Activated naive CD8-positive, alpha-beta T cell treated with anti-CD3 and anti-CD28 coated beads for 36 hours (primary cell): ENCODE results near the gene ASXL3. TPM values are rescaled to one million over a fixed set of nuclear protein-coding genes. Genes with fewer than 3 reads are reported as not detected.

Experiments used
- DNase-seq: peaks from one replicate; pipeline ENCODE4 v3.0.0; 2021
- H3K27ac Mint-ChIP-seq: one replicate; pipeline ENCODE4 v1.8.0; 2022; ENCODE audit warnings: mild to moderate bottlenecking, moderate library complexity, mixed read lengths
- H3K27me3 Mint-ChIP-seq: one replicate; pipeline ENCODE4 v1.8.0; 2022; ENCODE audit warnings: mild to moderate bottlenecking, mixed read lengths
- H3K36me3 Mint-ChIP-seq: one replicate; pipeline ENCODE4 v1.8.0; 2021; ENCODE audit warnings: mild to moderate bottlenecking, mixed read lengths
- H3K4me1 Mint-ChIP-seq: one replicate; pipeline ENCODE4 v1.8.0; 2021; ENCODE audit warnings: mixed read lengths
- H3K4me3 Mint-ChIP-seq: one replicate; pipeline ENCODE4 v1.8.0; 2022; ENCODE audit warnings: mild to moderate bottlenecking, moderate library complexity, mixed read lengths
- H3K9me3 Mint-ChIP-seq: one replicate; pipeline ENCODE4 v1.8.0; 2022; ENCODE audit warnings: mixed read lengths
- total RNA-seq, 2 experiments: library from RNA; stranded (reverse); gene quantifications; one replicate each; pipeline ENCODE4 v1.2.3, GENCODE V29; 2021

Gene ASXL3
- total RNA-seq, 2 experiments from 2014 or later: not detected

GRCh38 chr18:33605250-33605649 lies 27.2 kb downstream of the ASXL3 start:
- DNase-seq: no peak
- Mint-ChIP-seq H3K27ac (no peak overlapping the region), H3K4me1 (no peaks in the 10 kb centered on the region), H3K9me3 (peaks cover 4% of the 10 kb centered on the region), H3K27me3 (no peaks in the 10 kb centered on the region), H3K4me3 (no peak overlapping the region), H3K36me3 (no peaks in the 10 kb centered on the region)

- Mint-ChIP-seq H3K4me1 (no peaks in the 10 kb centered on the region), H3K4me3 (no peak overlapping the region), H3K27me3 (no peaks in the 10 kb centered on the region), H3K27ac (no peak overlapping the region), H3K36me3 (no peaks in the 10 kb centered on the region), H3K9me3 (peaks cover 4% of the 10 kb centered on the region)
- DNase-seq: no peak
Measured at GRCh38 chr18:33606621-33607020, 28.6 kb downstream of the ASXL3 start.

- Mint-ChIP-seq H3K4me3 (no peak overlapping the region), H3K4me1 (no peaks in the 10 kb centered on the region), H3K27ac (no peak overlapping the region), H3K36me3 (no peaks in the 10 kb centered on the region), H3K27me3 (no peaks in the 10 kb centered on the region), H3K9me3 (peaks cover 2% of the 10 kb centered on the region)
- DNase-seq: no peak
Measured at GRCh38 chr18:33611525-33612135, 33.6 kb downstream of the ASXL3 start.

- no peak overlapping the region for H3K4me3 Mint-ChIP-seq
- DNase-seq: no peak
- H3K9me3 Mint-ChIP-seq: peaks cover 2% of the 10 kb centered on the region
- no peaks in the 10 kb centered on the region for H3K36me3 Mint-ChIP-seq
- H3K27ac Mint-ChIP-seq: no peak overlapping the region
- no peaks in the 10 kb centered on the region for H3K4me1 Mint-ChIP-seq
- H3K27me3 Mint-ChIP-seq: no peaks in the 10 kb centered on the region
Measured at GRCh38 chr18:33612632-33613031, 34.6 kb downstream of the ASXL3 start.

- Mint-ChIP-seq H3K9me3 (peaks cover 4% of the 10 kb centered on the region), H3K4me3 (no peak overlapping the region), H3K36me3 (no peaks in the 10 kb centered on the region), H3K27me3 (no peaks in the 10 kb centered on the region), H3K27ac (no peak overlapping the region), H3K4me1 (no peaks in the 10 kb centered on the region)
- DNase-seq: no peak
Measured at GRCh38 chr18:33616556-33616955, 38.5 kb downstream of the ASXL3 start.

GRCh38 chr18:33627114-33627513 lies 49.1 kb downstream of the ASXL3 start:
- Mint-ChIP-seq H3K27ac (no peak overlapping the region), H3K36me3 (no peaks in the 10 kb centered on the region), H3K4me3 (no peak overlapping the region), H3K4me1 (no peaks in the 10 kb centered on the region), H3K27me3 (no peaks in the 10 kb centered on the region), H3K9me3 (no peaks in the 10 kb centered on the region)
- DNase-seq: no peak

GRCh38 chr18:33630476-33630875 lies 52.5 kb downstream of the ASXL3 start:
- H3K36me3 Mint-ChIP-seq: no peaks in the 10 kb centered on the region
- no peak overlapping the region for H3K27ac Mint-ChIP-seq
- no peak overlapping the region for H3K4me3 Mint-ChIP-seq
- H3K9me3 Mint-ChIP-seq: peaks cover 2% of the 10 kb centered on the region
- H3K27me3 Mint-ChIP-seq: no peaks in the 10 kb centered on the region
- DNase-seq: no peak
- no peaks in the 10 kb centered on the region for H3K4me1 Mint-ChIP-seq

GRCh38 chr18:33641141-33641540 lies 63.1 kb downstream of the ASXL3 start:
- H3K4me3 Mint-ChIP-seq: no peak overlapping the region
- H3K27me3 Mint-ChIP-seq: no peaks in the 10 kb centered on the region
- no peak for DNase-seq
- H3K4me1 Mint-ChIP-seq: no peaks in the 10 kb centered on the region
- no peak overlapping the region for H3K27ac Mint-ChIP-seq
- H3K36me3 Mint-ChIP-seq: no peaks in the 10 kb centered on the region
- H3K9me3 Mint-ChIP-seq: no peaks in the 10 kb centered on the region

- Mint-ChIP-seq H3K4me1 (no peaks in the 10 kb centered on the region), H3K27me3 (no peaks in the 10 kb centered on the region), H3K4me3 (no peak overlapping the region), H3K27ac (no peak overlapping the region), H3K36me3 (no peaks in the 10 kb centered on the region), H3K9me3 (no peaks in the 10 kb centered on the region)
- no peak for DNase-seq
Measured at GRCh38 chr18:33644494-33644893, 66.5 kb downstream of the ASXL3 start.

- no peaks in the 10 kb centered on the region for H3K36me3 Mint-ChIP-seq
- no peaks in the 10 kb centered on the region for H3K27me3 Mint-ChIP-seq
- H3K4me3 Mint-ChIP-seq: no peak overlapping the region
- H3K4me1 Mint-ChIP-seq: no peaks in the 10 kb centered on the region
- no peak for DNase-seq
- no peak overlapping the region for H3K27ac Mint-ChIP-seq
- H3K9me3 Mint-ChIP-seq: no peaks in the 10 kb centered on the region
Measured at GRCh38 chr18:33647365-33647764, 69.3 kb downstream of the ASXL3 start.

- DNase-seq: no peak
- Mint-ChIP-seq H3K4me1 (no peaks in the 10 kb centered on the region), H3K9me3 (no peaks in the 10 kb centered on the region), H3K4me3 (no peak overlapping the region), H3K27me3 (no peaks in the 10 kb centered on the region), H3K27ac (no peak overlapping the region), H3K36me3 (no peaks in the 10 kb centered on the region)
Measured at GRCh38 chr18:33652635-33653034, 74.6 kb downstream of the ASXL3 start.

- DNase-seq: no peak
- H3K9me3 Mint-ChIP-seq: no peaks in the 10 kb centered on the region
- no peaks in the 10 kb centered on the region for H3K36me3 Mint-ChIP-seq
- no peaks in the 10 kb centered on the region for H3K27me3 Mint-ChIP-seq
- no peaks in the 10 kb centered on the region for H3K4me1 Mint-ChIP-seq
- H3K27ac Mint-ChIP-seq: no peak overlapping the region
- H3K4me3 Mint-ChIP-seq: no peak overlapping the region
Measured at GRCh38 chr18:33653231-33653630, 75.2 kb downstream of the ASXL3 start.

GRCh38 chr18:33656889-33657448 lies 79.0 kb downstream of the ASXL3 start:
- no peak for DNase-seq
- no peak overlapping the region for H3K27ac Mint-ChIP-seq
- no peaks in the 10 kb centered on the region for H3K36me3 Mint-ChIP-seq
- no peaks in the 10 kb centered on the region for H3K27me3 Mint-ChIP-seq
- H3K4me3 Mint-ChIP-seq: no peak overlapping the region
- H3K4me1 Mint-ChIP-seq: no peaks in the 10 kb centered on the region
- no peaks in the 10 kb centered on the region for H3K9me3 Mint-ChIP-seq

GRCh38 chr18:33660696-33661310 lies 82.8 kb downstream of the ASXL3 start:
- H3K4me3 Mint-ChIP-seq: no peak overlapping the region
- H3K27ac Mint-ChIP-seq: no peak overlapping the region
- H3K4me1 Mint-ChIP-seq: no peaks in the 10 kb centered on the region
- no peaks in the 10 kb centered on the region for H3K9me3 Mint-ChIP-seq
- H3K27me3 Mint-ChIP-seq: no peaks in the 10 kb centered on the region
- DNase-seq: no peak
- H3K36me3 Mint-ChIP-seq: no peaks in the 10 kb centered on the region

GRCh38 chr18:33664241-33664874 lies 86.3 kb downstream of the ASXL3 start:
- no peaks in the 10 kb centered on the region for H3K4me1 Mint-ChIP-seq
- no peaks in the 10 kb centered on the region for H3K27me3 Mint-ChIP-seq

GRCh38 chr18:33665187-33665586 lies 87.2 kb downstream of the ASXL3 start:
- Mint-ChIP-seq H3K36me3 (no peaks in the 10 kb centered on the region), H3K9me3 (peaks cover 1% of the 10 kb centered on the region), H3K4me3 (no peak overlapping the region), H3K27ac (no peak overlapping the region), H3K4me1 (no peaks in the 10 kb centered on the region), H3K27me3 (no peaks in the 10 kb centered on the region)
- DNase-seq: no peak

More at GRCh38 chr18:33664241-33664874, 86.3 kb downstream of the ASXL3 start:
- no peak for DNase-seq
- H3K4me3 Mint-ChIP-seq: no peak overlapping the region
- H3K36me3 Mint-ChIP-seq: no peaks in the 10 kb centered on the region
- H3K9me3 Mint-ChIP-seq: peaks cover 1% of the 10 kb centered on the region
- H3K27ac Mint-ChIP-seq: no peak overlapping the region
